CD4-positive, alpha-beta T cell treated with Interleukin-17A for 4 hours (primary cell): ENCODE measurements around the gene TBX1.
"Not testable (repeated sequence)": the region's sequence is repeated elsewhere in the genome, so short reads cannot be mapped to it uniquely, and the experiment has no call there.

Experiments
- DNase-seq: peaks from one replicate; pipeline ENCODE4 v3.0.0-alpha.2; 2020; ENCODE audit warnings: mixed read lengths

The TBX1 gene

GRCh38 chr22:19723232-19723982 lies 37.2 kb upstream of the TBX1 start, which contains the start of gene GP1BB:
Gene GP1BB, plus strand, starts transcription at chr22:19723539. Its CDS starts 31 bp downstream, at chr22:19723570.
- peak; percentile 39 for DNase-seq

GRCh38 chr22:19723983-19724827 lies 36.4 kb upstream of the TBX1 start:
- peak; percentile 21 for DNase-seq

GRCh38 chr22:19724927-19725661 lies 35.5 kb upstream of the TBX1 start:
- DNase-seq, result no peak

GRCh38 chr22:19726064-19726788 lies 34.4 kb upstream of the TBX1 start:
- not testable (repeated sequence) for DNase-seq

GRCh38 chr22:19727310-19728150 lies 33.0 kb upstream of the TBX1 start:
- DNase-seq, result no peak

GRCh38 chr22:19728271-19728670 lies 32.3 kb upstream of the TBX1 start:
- DNase-seq, result no peak

- no peak for DNase-seq
Measured at GRCh38 chr22:19728836-19729235, 31.7 kb upstream of the TBX1 start.

GRCh38 chr22:19729507-19729906 lies 31.1 kb upstream of the TBX1 start:
- no peak for DNase-seq

- DNase-seq, result no peak
Measured at GRCh38 chr22:19730198-19730597, 30.4 kb upstream of the TBX1 start.

- peak; percentile 89 for DNase-seq
Measured at GRCh38 chr22:19730655-19731360, 29.8 kb upstream of the TBX1 start.

GRCh38 chr22:19731361-19732135 lies 29.0 kb upstream of the TBX1 start:
- no peak for DNase-seq

GRCh38 chr22:19732403-19733113 lies 28.0 kb upstream of the TBX1 start:
- no peak for DNase-seq

GRCh38 chr22:19733755-19734154 lies 26.8 kb upstream of the TBX1 start:
- no peak for DNase-seq

GRCh38 chr22:19734163-19734562 lies 26.4 kb upstream of the TBX1 start:
- DNase-seq, result no peak

GRCh38 chr22:19734837-19735382 lies 25.7 kb upstream of the TBX1 start:
- DNase-seq, result no peak

- DNase-seq, result no peak
Measured at GRCh38 chr22:19735665-19736510, 24.7 kb upstream of the TBX1 start.

GRCh38 chr22:19737846-19738663 lies 22.5 kb upstream of the TBX1 start:
- no peak for DNase-seq
